GM06990 (cell line): ENCODE measurements around the gene MARCHF2.

Source experiments
- DNase-seq: peaks from one replicate; pipeline ENCODE4 v3.0.0-alpha.2; 2011; ENCODE audit not compliant: insufficient read length; ENCODE audit errors: extremely low read depth
- H3K27me3 ChIP-seq: replicated peaks from 2 replicates; pipeline ENCODE4 v1.6.0; 2011; ENCODE audit warnings: low read length; ENCODE audit not compliant: control insufficient read depth, insufficient read depth
- H3K36me3 ChIP-seq: 2 replicates; pipeline ENCODE4 v1.5.1; 2011; ENCODE audit warnings: low read length; ENCODE audit not compliant: control insufficient read depth, insufficient read depth
- H3K4me3 ChIP-seq: replicated peaks from 2 replicates; pipeline ENCODE4 v1.5.1; 2011; ENCODE audit warnings: low read depth, mild to moderate bottlenecking, control low read depth, low read length
- CTCF ChIP-seq: IDR thresholded peaks from 2 replicates; pipeline ENCODE4 v1.5.1; 2011; ENCODE audit warnings: low read length, control low read depth, mild to moderate bottlenecking, inconsistent platforms; ENCODE audit not compliant: insufficient read depth, poor library complexity, severe bottlenecking

MARCHF2 gene

GRCh38 chr19:8476524-8476923 lies 63.4 kb downstream of the MARCHF2 start:
- no peak for DNase-seq
- no peaks in the 10 kb centered on the region for H3K27me3 ChIP-seq
- no peak overlapping the region for H3K4me3 ChIP-seq
- H3K36me3 ChIP-seq: peaks cover 42% of the 10 kb centered on the region
- TF ChIP-seq CTCF: no peak

GRCh38 chr19:8477889-8478288 lies 64.8 kb downstream of the MARCHF2 start:
- Histone ChIP-seq H3K4me3 (no peak overlapping the region), H3K36me3 (peaks cover 47% of the 10 kb centered on the region), H3K27me3 (no peaks in the 10 kb centered on the region)
- TF ChIP-seq CTCF: no peak
- no peak for DNase-seq

- H3K27me3 ChIP-seq: no peaks in the 10 kb centered on the region
- no peak for DNase-seq
- no peak overlapping the region for H3K4me3 ChIP-seq
- peaks cover 45% of the 10 kb centered on the region for H3K36me3 ChIP-seq
- no peak for TF ChIP-seq CTCF
Measured at GRCh38 chr19:8478598-8478997, 65.5 kb downstream of the MARCHF2 start.

GRCh38 chr19:8481201-8481600 lies 68.1 kb downstream of the MARCHF2 start:
- Histone ChIP-seq H3K4me3 (no peak overlapping the region), H3K27me3 (no peaks in the 10 kb centered on the region), H3K36me3 (peaks cover 57% of the 10 kb centered on the region)
- no peak for TF ChIP-seq CTCF
- no peak for DNase-seq

- Histone ChIP-seq H3K36me3 (peaks cover 58% of the 10 kb centered on the region), H3K27me3 (no peaks in the 10 kb centered on the region), H3K4me3 (no peak overlapping the region)
- no peak for TF ChIP-seq CTCF
- no peak for DNase-seq
Measured at GRCh38 chr19:8481616-8482015, 68.5 kb downstream of the MARCHF2 start.

GRCh38 chr19:8482696-8483095 lies 69.6 kb downstream of the MARCHF2 start:
- no peak for DNase-seq
- no peak for TF ChIP-seq CTCF
- H3K27me3 ChIP-seq: no peaks in the 10 kb centered on the region
- no peak overlapping the region for H3K4me3 ChIP-seq
- H3K36me3 ChIP-seq: peaks cover 64% of the 10 kb centered on the region
